Thoracic aorta (tissue), 2 donors: ENCODE measurements around the gene ASIC2. TPM values are rescaled to one million over a fixed set of nuclear protein-coding genes. Genes with fewer than 3 reads are reported as not detected.

Experiments
- ATAC-seq: fragments of 150-250 bp; one replicate; pipeline ENCODE4 v1.8.0; 2017; ENCODE audit warnings: low read depth; ENCODE audit not compliant: insufficient number of reproducible peaks, low FRiP score
- DNase-seq: peaks from one replicate; pipeline ENCODE4 v3.0.0-alpha.2; 2020; ENCODE audit warnings: low spot score
- H3K27ac ChIP-seq, 2 donors: fragments of 200-600 bp; sonication (generic); 1 replicate in 1 of 2; 2 replicates in 1 of 2; pipeline ENCODE4 v1.5.1; 2016; ENCODE audit warnings: mild to moderate bottlenecking in 2 of 2, moderate library complexity in 2 of 2
- H3K27me3 ChIP-seq: fragments of 200-600 bp; sonication (generic); replicated peaks from 2 replicates; pipeline ENCODE4 v1.6.0; 2016; ENCODE audit warnings: mild to moderate bottlenecking; ENCODE audit not compliant: insufficient read depth
- H3K36me3 ChIP-seq: fragments of 200-600 bp; sonication (generic); one replicate; pipeline ENCODE4 v1.5.1; 2016
- H3K4me1 ChIP-seq, 2 donors: fragments of 200-600 bp; sonication (generic); 1 replicate in 1 of 2; 2 replicates in 1 of 2; pipeline versions ENCODE4 v1.5.1 to v1.6.0; 2016; ENCODE audit warnings: low read depth in 2 of 2, mild to moderate bottlenecking in 1 of 2; ENCODE audit not compliant: control insufficient read depth in 1 of 2
- H3K4me3 ChIP-seq: fragments of 200-600 bp; sonication (generic); 2 replicates; pipeline ENCODE4 v1.5.1; 2016; ENCODE audit warnings: mild to moderate bottlenecking
- H3K9me3 ChIP-seq: fragments of 200-600 bp; sonication (generic); 2 replicates; pipeline ENCODE4 v1.5.1; 2016
- total RNA-seq, 2 donors: library from RNA; depleted of rRNA; stranded (reverse); fragments of >200 nt; gene quantifications; one replicate each; pipeline versions ENCODE4 v1.1.0 to v1.2.3, GENCODE V29; 2016
- TF ChIP-seq, protein P1 (sequence below): fragments of 200-600 bp; sonication (generic); IDR thresholded peaks from one replicate; pipeline ENCODE4 v1.5.1; 2019; ENCODE audit warnings: antibody characterized with exemption

The ASIC2 gene
- total RNA-seq, 2 donors from 2014 or later = 0.54 to 1.1 TPM

- Histone ChIP-seq H3K27ac (no peak overlapping the region), H3K9me3 (no peaks in the 10 kb centered on the region), H3K27me3 (no peaks in the 10 kb centered on the region), H3K4me3 (no peak overlapping the region), H3K36me3 (no peaks in the 10 kb centered on the region), H3K4me1 (peaks cover 0 to 21% of the 10 kb centered on the region in 2 donors)
- TF ChIP-seq, protein P1, sequence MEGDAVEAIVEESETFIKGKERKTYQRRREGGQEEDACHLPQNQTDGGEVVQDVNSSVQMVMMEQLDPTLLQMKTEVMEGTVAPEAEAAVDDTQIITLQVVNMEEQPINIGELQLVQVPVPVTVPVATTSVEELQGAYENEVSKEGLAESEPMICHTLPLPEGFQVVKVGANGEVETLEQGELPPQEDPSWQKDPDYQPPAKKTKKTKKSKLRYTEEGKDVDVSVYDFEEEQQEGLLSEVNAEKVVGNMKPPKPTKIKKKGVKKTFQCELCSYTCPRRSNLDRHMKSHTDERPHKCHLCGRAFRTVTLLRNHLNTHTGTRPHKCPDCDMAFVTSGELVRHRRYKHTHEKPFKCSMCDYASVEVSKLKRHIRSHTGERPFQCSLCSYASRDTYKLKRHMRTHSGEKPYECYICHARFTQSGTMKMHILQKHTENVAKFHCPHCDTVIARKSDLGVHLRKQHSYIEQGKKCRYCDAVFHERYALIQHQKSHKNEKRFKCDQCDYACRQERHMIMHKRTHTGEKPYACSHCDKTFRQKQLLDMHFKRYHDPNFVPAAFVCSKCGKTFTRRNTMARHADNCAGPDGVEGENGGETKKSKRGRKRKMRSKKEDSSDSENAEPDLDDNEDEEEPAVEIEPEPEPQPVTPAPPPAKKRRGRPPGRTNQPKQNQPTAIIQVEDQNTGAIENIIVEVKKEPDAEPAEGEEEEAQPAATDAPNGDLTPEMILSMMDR = no peak
- ATAC-seq (no peak), DNase-seq (no peak)
Observed at GRCh38 chr17:33167736-33168135, 125.4 kb downstream of the ASIC2 start.

DNA sequence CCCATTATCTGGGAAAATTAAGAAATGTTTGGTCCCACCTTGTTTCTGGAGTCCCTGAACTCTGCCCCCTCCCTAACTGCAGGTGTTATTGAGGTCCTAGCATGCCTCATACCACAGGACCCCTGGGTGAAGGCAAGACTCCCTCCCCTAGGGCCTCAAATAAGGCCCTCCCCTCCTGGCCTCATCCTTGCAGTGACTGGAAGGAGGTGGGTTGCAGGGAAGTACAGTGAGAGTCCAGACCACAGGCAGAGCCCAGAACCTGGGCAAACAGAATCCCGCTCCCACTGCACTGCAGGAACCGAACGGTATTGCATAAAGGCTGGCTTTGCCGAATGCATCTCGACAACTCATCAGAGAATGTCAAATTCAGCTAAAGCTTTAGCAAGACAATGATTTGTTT, 126.6 kb downstream of the ASIC2 start:
- DNase-seq (no peak), ATAC-seq (no peak)
- H3K36me3 ChIP-seq = no peaks in the 10 kb centered on the region
- H3K4me1 ChIP-seq = peaks cover 0 to 21% of the 10 kb centered on the region in 2 donors
- no peak overlapping the region for H3K27ac ChIP-seq
- TF ChIP-seq, protein P1 = no peak
- no peaks in the 10 kb centered on the region for H3K9me3 ChIP-seq
- no peak overlapping the region for H3K4me3 ChIP-seq
- no peaks in the 10 kb centered on the region for H3K27me3 ChIP-seq

GRCh38 chr17:33164169-33164881, 128.8 kb downstream of the ASIC2 start:
- DNase-seq = no peak
- TF ChIP-seq, protein P1 = no peak

DNA sequence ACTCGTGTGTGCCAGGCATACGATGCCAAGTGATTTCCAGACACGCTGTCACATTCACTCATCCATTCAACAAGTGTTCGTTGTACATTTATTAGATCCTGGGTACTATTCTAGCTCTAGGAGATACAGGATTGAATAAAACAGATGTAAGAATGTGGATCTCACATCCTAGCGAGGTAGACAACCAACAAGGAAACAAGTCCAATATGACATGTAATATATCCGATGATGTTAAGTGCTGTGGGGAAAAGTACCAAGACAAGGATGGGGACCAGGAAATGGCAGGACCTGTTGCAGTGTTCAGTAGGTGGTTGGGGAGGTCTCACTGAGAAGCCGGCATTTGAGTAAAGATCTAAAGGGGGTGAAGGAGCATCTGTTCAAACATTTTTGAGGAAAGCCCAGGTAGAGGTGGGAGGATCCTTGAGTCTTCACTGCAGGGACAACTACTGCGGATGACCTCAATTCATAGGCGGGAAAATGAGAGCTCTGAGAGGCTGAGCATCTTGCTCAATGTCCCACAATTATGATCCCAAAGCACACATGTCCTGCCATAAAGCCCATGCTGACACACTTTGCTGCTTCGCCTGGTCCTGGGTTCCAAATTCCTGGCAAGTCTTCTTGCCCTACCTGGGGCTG, 129.4 kb downstream of the ASIC2 start:
- no peak overlapping the region for H3K27ac ChIP-seq
- DNase-seq = no peak
- TF ChIP-seq, protein P1 = no peak
- peaks cover 0 to 14% of the 10 kb centered on the region in 2 donors for H3K4me1 ChIP-seq
- no peak for ATAC-seq
- H3K9me3 ChIP-seq = no peaks in the 10 kb centered on the region
- H3K36me3 ChIP-seq = no peaks in the 10 kb centered on the region
- H3K27me3 ChIP-seq = no peaks in the 10 kb centered on the region
- H3K4me3 ChIP-seq = no peak overlapping the region

More at GRCh38 chr17:33164169-33164881, 128.8 kb downstream of the ASIC2 start:
- H3K27me3 ChIP-seq = no peaks in the 10 kb centered on the region
- no peak overlapping the region for H3K4me3 ChIP-seq
- no peaks in the 10 kb centered on the region for H3K9me3 ChIP-seq
- H3K4me1 ChIP-seq = peaks cover 0 to 14% of the 10 kb centered on the region in 2 donors
- H3K27ac ChIP-seq = no peak overlapping the region
- no peak for ATAC-seq
- no peaks in the 10 kb centered on the region for H3K36me3 ChIP-seq

GRCh38 chr17:33154869-33155455, 138.1 kb downstream of the ASIC2 start:
- ATAC-seq (no peak), DNase-seq (no peak)
- TF ChIP-seq, protein P1 = no peak
- H3K36me3 ChIP-seq = no peaks in the 10 kb centered on the region
- H3K27me3 ChIP-seq = no peaks in the 10 kb centered on the region
- no peaks in the 10 kb centered on the region for H3K4me1 ChIP-seq
- no peaks in the 10 kb centered on the region for H3K9me3 ChIP-seq
- H3K4me3 ChIP-seq = no peak overlapping the region
- no peak overlapping the region for H3K27ac ChIP-seq
